GM18499 (cell line): ENCODE results near the gene GNA12.

Source experiments
- ATAC-seq: cut with Tn5 transposase; IDR thresholded peaks from one replicate; pipeline ENCODE4 v1.9.1; 2021; ENCODE audit warnings: moderate number of reproducible peaks; ENCODE audit not compliant: insufficient read depth, unreplicated experiment

The GNA12 gene

GRCh38 chr7:2819161-2819953 is 24.8 kb downstream of the GNA12 start:
- ATAC-seq, result no peak

DNA sequence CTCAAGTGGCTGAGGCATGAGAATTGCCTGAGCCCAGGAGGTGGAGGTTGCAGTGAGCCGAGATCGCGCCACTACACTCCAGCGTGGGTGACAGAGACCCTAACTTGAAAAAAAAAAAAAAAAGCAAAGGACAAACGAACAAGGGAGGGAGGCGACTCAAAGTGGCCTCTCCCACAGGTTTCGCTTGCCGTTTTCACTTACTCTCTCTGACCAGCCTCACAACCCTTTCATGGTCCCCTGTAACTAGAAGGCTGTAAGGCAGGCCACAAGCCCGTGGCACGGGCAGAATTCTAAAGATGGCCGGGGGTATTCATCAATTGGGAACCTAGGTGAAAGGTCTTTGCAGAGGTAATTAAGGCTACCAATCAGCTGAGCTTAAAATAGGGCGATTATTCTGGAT is 25.5 kb downstream of the GNA12 start:
- no peak for ATAC-seq

- ATAC-seq, result no peak
Measured at GRCh38 chr7:2818121-2818520, 26.0 kb downstream of the GNA12 start.

DNA sequence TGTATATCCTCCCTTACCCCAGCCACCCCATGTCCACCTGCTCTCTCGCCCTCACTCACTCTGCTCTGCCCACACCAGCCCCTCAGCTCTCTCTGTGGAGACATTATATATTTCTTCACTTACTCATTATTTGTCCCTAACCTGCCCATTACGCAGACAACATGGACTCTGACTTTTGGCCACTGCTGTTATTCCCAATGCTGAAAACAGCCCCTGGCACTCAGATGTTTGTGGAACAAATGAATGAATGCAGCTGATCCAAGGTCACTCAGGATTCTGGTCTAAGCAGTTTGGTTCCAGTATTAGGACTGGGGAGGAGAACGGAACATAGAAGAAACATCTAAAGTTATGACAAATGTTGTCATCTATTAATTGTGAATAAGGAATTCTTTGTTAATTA is 26.7 kb downstream of the GNA12 start:
- ATAC-seq, result no peak

DNA sequence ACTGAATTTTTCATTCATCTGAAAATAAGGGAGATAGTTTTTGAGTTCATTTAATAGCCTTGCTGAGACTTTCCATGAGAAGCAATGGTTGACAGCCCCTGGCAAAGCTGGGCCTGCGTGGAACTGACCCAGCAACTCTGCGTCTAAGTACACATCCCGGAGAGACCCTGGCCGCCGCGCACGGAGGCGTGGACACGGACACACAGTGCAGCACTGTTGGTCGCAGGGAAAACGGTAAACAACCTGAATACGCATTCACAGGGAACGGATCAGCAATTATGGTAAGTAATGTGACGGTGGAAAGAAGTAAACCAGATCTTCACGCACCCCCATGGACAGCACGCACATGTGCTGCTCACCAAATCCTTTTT is 28.2 kb downstream of the GNA12 start:
- no peak for ATAC-seq

GRCh38 chr7:2814946-2815874 is 28.9 kb downstream of the GNA12 start:
- no peak for ATAC-seq

DNA sequence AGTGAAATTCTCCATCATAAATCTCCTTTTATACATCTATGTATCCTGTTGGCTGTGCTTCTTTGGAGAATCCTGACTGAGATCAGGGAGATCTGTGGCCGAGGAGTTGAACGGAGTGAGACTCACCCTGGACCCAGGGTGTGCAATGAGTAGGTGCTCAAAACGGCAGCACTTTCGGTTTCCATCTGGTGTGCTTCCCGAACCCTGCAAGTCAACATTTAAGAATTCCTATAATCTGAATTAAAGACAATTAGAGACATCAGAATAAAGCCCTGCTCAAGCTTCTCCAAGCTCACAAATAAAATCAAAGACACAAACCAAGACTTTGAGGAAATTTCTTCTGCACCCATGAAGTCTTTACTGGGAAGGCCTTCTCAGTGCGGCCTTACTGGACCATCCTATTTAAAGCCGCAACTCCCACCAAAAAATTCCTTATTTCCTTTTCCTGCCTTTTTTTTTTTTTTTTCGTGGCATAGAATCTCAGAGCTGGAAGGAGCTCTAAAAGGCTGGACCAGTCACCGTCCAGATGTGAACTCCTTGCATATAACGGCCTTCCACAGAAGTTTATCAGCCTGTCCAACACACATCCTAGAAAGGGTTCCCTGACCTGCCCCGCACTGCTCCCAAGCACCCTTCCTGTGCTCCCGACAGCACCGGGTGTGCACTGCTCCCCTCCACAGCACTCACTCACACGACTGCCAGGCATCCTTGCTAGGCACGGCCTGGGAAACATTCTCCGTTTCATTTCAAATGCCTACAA is 29.7 kb downstream of the GNA12 start:
- no peak for ATAC-seq

- ATAC-seq, result no peak
Measured at GRCh38 chr7:2813350-2814185, 30.5 kb downstream of the GNA12 start.

DNA sequence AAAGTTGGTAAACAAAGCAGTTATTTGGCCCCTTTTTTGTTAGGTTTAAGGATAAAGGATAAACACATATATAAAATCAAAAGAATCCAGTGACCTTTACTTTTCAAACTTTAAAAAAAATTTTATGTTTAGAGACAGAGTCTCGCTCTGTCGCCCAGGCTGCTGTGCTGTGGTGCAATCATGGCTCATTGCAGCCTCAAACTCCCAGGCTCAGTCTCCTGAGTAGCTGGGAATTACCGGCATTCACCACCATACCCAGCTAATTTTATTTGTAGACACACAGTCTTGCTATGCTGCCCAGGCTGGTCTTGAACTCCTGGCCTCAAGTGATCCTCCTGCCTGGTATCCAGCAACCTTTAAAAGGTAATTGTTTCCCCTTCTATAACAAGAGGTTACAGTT is 31.3 kb downstream of the GNA12 start:
- ATAC-seq, result no peak

- ATAC-seq, result no peak
Measured at GRCh38 chr7:2812114-2812487, 32.0 kb downstream of the GNA12 start.

- no peak for ATAC-seq
Measured at GRCh38 chr7:2811476-2812113, 32.5 kb downstream of the GNA12 start.

- ATAC-seq, result no peak
Measured at GRCh38 chr7:2810682-2811415, 33.3 kb downstream of the GNA12 start.

DNA sequence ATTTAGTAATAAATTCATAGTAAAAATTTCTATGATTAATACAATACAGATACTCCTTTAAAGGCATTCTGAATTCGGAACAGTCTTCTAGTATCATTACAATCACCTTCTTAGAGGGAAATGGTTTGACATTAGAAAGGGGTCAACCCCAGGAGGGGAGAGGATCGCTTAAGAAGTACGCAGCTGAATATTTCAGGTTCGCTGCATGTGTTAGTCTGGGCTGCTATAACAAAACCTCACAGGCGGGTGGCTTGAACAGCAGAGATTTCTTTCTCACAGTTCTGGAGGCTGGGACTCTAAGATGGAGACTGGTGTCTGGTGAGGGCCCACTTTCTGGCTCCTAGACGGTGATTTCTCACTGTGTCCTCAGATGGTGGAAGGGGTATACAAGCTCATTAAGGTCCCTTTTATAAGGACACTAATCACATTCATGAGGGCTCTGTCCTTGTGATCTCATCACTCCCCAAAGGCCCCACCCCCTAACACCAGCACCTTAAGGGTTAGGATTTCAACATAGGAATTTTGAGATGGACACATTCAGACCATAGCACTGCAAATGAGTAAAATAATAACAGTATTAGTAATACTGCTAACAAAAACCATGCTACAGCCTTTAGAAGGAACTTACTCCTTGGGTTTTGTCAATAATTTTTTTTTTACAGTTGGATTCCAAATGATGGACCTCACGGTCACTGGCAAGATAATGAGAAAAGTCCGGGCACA is 34.0 kb downstream of the GNA12 start:
- ATAC-seq, result no peak

GRCh38 chr7:2808891-2809665 is 35.0 kb downstream of the GNA12 start:
- ATAC-seq, result no peak

DNA sequence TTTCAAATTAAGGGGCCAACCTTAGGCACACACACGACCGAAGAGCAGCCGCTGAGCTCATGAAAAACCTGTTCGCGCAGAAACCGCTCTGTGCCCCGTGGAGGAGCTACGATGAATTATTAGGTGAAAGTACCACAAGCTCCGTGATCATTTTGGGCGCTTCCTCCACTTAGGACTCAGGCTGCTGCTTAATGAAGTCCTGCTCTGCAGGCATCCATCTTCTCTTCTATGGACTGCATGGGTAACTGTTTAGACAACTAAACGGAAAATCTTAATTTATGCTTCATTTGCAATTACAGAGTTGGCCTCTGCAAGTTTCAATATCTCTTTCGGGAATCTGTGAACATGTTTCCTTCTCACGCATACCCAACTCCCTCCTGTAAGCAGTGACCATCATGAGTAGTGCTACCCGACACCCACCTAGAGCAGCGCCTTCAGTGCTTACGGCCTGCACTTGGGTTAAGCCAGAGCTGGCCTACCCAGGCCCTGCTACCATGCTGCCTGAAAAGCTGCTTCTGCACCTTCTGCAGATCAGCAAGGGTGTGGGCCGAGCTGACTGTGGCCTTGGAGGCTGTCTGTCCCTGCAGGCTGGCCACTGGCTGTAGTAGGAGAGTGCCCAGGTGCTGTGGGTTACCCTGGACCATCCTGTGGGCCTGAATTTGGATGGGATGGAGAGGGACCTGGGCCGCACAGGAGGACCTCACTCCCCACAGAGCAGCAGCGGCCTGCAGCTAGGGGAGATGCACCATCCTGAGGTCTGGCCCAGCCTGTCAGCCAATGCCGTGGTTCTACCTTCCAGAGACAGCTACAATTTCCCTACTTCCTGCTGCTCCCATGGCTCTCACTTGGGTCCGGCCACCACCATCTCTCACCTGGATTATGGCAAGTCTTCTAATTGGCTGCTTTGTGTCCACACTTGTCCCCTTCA is 36.0 kb downstream of the GNA12 start:
- no peak for ATAC-seq

GRCh38 chr7:2807460-2807844 is 36.7 kb downstream of the GNA12 start:
- ATAC-seq, result no peak
